Middle frontal gyrus (tissue), 1 donor: ENCODE results near the gene BATF3.
"Not testable (repeated sequence)": the region's sequence is repeated elsewhere in the genome, so short reads cannot be mapped to it uniquely, and the experiment has no call there.

Experiments used
- DNase-seq: peaks from one replicate; pipeline ENCODE4 v3.0.0-alpha.2; 2015; ENCODE audit warnings: low spot score; ENCODE audit errors: extremely low spot score

The BATF3 gene

DNA sequence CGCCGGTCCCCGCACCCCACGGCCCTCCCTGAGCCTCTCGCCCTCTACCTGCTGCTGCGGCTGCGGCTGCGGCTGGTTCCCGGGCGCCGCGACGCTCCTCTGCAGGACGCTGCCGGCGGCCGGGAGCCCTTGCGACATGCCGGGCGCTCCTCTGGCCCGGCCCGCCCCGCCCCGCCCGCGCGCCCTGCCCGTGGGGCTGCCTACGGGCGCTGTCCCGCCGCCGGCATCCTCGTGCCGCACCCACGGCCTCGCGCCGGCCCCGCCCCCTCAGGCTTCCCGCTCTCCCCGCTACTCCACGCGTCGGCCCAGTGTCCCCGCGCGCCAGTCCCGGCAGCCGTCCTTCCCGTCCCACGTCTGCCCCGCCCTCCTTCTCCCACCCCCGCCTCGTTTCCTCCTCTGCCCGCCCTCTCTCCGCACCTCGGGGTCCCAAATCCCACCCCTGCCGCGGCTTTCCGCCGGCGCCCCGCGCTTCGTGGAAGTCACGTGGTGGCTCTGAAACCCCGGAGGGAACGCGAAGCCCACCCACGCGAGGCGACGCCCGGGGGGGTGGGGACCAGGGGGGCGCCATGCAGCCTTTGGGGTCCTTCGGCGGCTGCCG lies at the start of gene BATF3:
Gene BATF3 (minus strand): TSS at position 216 of the 598 bp plus-strand sequence. CDS start 78 bp downstream, at position 138.
- no peak for DNase-seq

GRCh38 chr1:212746546-212746945 lies 46.9 kb upstream of the BATF3 start:
- DNase-seq = no peak

GRCh38 chr1:212745303-212745702 lies 45.7 kb upstream of the BATF3 start:
- DNase-seq = no peak

DNA sequence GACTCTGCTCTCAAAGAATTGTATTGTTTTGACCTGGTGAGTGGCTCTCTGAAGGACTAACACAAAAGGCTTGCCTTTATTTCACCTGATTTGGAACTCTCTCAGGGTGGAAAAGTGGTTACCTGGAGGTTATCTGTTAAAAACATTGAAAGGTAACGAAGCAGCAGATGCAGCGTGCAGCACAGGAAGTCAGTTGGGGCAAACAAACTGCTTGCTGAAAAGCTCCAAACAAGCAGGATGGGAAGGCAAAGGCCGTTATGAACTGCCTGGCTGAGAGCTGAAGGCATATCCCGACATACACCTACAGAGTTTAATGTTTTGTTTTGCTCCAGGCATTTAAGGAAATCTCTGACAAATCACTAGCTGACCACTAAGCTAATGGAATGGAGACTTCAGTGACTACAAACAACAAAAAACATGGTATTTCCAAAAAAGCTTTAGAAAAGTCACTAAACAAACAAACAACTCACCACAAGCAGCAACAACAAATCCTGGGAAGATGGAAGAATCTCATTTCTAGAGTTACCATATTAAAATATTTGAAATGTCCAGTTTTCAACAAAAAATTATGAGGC lies 44.3 kb upstream of the BATF3 start:
- DNase-seq = no peak

DNA sequence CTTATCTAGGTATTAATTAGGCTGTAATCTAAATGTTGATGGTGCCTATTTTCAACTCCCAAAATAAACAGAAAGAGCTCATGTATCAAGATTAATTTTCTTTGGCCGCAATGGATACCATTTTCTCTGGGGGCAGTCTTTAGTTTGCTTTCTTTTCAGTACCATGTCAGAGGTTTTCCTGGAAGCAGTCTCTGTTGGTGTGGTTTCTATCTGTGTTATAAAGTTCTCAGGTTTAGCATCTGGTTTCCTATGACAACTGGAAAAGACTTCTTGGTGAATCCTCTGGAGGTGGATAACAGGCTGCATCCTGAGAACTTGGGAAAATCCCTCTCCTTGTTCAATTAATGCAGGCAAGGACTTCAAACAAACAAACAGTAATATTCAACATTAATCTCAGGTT lies 38.7 kb upstream of the BATF3 start:
- no peak for DNase-seq

- no peak for DNase-seq
These were observed 37.9 kb upstream of the BATF3 start for GRCh38 chr1:212737559-212737958.

- no peak for DNase-seq
These were observed 33.5 kb upstream of the BATF3 start for GRCh38 chr1:212733109-212733508.

- no peak for DNase-seq
These were observed 32.0 kb upstream of the BATF3 start for GRCh38 chr1:212731630-212732029.

- no peak for DNase-seq
These were observed 29.0 kb upstream of the BATF3 start for GRCh38 chr1:212728606-212729005.

DNA sequence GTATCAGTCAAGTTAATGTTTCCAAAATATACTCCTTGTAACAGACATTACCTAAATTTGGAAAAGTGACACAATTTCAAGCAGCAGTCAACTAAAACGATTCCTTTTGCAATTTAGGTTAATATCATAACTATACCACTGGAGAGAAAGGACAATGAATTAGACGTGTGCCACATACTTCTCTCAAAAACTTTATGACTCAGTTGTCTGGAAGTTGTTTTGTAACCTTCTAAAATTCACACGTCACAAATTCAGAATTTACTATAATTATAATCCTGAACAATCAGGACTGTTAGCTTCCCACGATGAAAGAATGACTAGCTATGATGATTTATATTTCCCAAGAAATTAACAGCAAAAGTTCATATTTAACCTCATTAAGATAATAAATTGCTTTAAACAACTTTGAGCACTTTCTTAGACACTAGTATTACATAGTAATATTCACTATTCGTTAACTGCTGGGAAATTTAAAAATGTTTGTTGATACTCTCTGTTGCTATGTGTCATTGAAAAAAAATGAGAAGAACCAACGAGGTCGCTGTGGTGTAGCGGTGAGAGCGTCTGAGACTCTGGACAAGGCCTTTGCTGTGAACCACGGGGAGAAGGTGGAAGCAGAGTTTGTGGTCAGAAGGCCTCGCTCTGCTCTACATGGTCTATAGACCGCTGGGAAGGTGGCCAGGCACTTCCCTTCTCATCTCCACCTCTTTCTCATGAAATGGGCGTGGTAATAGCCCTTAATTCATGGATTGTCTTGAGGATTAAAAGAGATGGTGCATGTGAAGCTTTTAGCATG lies 27.9 kb upstream of the BATF3 start:
- DNase-seq = no peak

DNA sequence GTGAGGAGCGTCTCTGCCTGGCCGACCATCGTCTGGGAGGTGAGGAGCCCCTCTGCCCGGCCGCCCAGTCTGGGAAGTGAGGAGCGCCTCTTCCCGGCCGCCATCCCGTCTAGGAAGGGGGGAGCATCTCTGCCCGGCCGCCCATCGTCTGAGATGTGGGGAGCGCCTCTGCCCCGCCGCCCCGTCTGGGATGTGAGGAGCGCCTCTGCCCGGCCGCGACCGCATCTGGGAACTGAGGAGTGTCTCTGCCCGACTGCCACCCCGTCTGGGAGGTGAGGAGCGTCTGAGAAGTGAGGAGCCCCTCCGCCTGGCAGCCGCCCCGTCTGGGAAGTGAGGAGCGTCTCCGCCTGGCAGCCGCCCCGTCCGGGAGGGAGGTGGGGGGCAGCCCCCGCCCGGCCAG lies 25.0 kb upstream of the BATF3 start:
- DNase-seq = not testable (repeated sequence)

GRCh38 chr1:212722270-212722957 lies 22.8 kb upstream of the BATF3 start:
- no peak for DNase-seq

- no peak for DNase-seq
These were observed 22.0 kb upstream of the BATF3 start for GRCh38 chr1:212721388-212722247.

- DNase-seq = no peak
These were observed 20.0 kb upstream of the BATF3 start for GRCh38 chr1:212719633-212720032.

DNA sequence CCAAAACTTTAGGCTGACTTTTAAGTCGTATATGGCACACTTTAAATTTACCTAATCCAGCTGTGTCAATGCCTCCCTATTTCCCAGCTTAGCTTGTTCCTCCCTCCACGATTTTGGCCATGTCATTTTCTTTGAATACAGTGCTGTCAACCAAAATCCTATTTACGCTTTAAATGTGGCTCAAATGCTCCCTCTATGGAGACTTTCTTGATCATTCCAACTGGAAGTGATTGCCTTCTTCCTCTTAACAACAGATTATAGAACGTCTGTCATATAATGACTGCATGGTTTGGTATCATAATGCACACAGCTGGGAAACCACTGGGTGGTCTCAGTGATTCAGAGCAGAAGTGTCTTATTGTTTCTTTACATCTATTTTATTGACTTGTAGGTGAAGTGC lies 18.9 kb upstream of the BATF3 start:
- DNase-seq = no peak

DNA sequence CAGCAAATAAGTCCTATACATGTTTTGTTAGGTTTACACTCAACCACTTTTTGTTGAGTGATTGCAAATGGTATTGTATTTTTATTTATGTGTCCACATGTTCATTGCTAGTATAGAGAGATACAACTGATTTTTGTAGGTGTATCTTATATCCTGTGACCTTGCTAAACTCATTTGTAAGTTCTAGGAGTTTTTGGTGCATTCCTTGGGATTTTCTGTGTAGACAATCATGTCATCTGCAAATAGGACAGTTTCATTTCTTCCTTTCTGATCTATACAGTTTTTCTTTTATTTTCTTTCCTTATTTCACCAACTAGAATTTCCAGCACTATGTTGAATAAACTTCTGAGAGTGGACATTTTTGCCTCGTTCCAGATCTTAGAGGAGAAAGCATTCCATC lies 16.5 kb upstream of the BATF3 start:
- no peak for DNase-seq

DNA sequence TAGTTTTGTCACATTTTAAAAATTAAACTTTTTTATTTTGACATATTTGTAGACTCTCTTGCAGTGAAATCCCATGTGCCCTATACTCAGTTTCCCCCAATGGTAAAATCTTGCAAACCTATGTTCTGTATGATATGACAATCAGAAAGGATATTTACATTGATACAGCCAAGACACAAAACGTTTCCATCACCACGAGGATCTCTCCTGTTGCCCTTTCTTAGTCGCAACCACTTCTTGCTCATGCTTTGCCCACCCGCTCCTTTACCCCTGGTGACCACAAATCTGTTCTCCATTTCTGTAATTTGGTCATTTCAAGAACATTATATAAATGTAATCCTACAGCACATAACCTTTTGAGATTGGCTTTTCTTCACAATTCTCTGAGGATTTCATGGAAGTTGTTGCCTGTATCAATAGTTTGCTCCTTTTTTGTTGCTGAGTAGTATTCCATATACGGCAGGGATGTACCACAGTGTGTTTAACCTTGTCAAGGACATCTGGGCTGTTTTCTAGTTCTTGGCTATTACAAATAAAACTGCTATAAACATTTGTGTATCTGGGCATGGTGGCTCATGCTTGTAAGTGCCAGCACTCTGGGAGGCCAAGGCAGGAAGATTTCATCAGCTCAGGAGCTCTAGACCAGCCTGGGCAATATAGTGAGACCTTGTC lies 14.0 kb upstream of the BATF3 start:
- no peak for DNase-seq

DNA sequence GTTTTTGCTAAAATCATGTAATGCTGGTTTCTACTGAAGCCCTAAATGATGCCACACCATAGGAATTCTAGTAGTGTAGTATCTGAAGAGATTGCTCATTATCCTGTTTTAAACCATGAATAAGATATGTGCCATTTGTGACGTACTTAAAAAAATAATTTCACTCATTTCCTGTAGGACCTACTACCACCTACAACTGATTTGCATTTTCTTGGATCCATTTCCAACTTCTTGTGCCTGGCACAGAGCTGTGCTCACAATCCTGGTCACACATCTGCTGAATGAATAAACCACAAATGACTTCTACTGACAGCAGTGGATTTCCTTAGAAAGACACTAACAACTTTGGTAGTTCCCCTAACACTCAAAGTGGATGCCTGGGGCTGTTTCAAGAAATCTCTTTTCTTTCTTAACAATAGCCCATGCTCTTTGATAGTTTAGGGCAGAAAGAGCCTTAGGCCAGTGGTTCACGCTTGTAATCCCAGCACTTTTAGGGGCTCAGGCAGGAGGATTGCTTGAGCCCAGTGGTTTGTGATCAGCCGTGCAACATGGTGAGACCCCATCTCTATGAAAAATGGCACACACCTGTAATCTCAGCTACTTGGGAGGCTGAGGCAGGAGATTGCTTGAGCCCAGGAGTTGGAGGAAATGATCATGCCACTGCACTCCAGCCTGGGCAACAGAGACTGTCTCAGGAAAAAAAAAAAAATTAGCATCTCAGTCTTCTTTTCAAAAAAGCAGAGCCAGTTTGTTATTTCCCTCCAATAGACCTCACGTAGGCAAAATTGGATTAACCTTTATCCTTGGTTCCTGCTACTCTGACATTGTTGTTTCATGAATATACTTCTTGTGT lies 13.0 kb upstream of the BATF3 start:
- no peak for DNase-seq

DNA sequence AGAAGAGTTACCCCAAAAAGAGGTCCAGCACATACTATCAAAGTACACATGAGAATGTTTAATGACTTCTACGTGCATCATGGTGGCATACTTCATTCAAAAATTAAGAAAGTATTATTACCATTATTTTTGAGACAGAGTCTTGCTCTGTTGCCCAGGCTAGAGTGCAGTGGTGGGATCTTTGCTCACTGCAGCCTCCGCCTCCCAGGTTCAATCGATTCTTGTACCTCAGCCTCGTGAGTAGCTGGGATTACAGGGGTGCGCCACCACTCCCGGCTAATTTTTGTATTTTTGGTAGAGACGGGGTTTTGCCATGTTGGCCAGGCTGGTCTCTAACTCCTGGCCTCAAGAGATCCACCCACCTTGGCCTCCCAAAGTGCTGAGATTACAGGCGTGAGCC lies 12.3 kb upstream of the BATF3 start:
- DNase-seq = not testable (repeated sequence)

DNA sequence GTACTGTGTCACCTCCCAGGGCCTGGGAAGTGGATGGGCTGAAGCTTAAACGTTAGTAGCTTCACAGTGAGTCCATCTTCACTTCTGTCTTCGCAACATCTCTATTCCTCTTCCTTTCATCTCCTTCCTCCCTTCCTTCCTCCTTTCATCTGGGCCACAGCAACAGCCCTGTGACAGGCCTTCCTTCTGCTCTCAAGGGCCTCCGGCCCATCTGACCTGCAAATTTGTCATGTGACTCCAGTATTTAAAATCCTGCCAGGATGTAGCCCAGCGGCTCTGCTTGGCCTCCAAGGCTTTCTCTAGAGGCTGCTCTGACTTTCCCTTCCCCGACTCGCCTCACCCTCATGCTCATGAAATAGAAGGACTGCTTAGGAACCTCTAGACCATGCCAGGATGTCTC lies 10.9 kb upstream of the BATF3 start:
- DNase-seq = no peak
